HepG2 (cell line): Measurements from ENCODE around the gene ADAMTS2. TPM values are rescaled to one million over a fixed set of nuclear protein-coding genes. Genes with fewer than 3 reads are reported as not detected.

Source experiments
- CAMTA2 ChIP-seq: sonication (generic); formaldehyde crosslinking; IDR thresholded peaks from 2 replicates; pipeline ENCODE4 v1.4.0; 2020; ENCODE audit warnings: mild to moderate bottlenecking, missing genetic modification reagents, borderline replicate concordance
- FOSL2 ChIP-seq: sonication (generic); formaldehyde crosslinking; IDR thresholded peaks from 2 replicates; pipeline ENCODE4 v1.4.0; 2020; ENCODE audit warnings: missing genetic modification reagents
- KAT8 ChIP-seq: IDR thresholded peaks from 2 replicates; pipeline ENCODE4 v1.6.1; 2016; ENCODE audit warnings: missing genetic modification reagents, missing compliant biosample characterization
- MIER3 ChIP-seq: IDR thresholded peaks from 2 replicates; pipeline ENCODE4 v1.6.1; 2016; ENCODE audit warnings: missing compliant biosample characterization, borderline replicate concordance
- MXD1 ChIP-seq: sonication (generic); formaldehyde crosslinking; IDR thresholded peaks from 2 replicates; pipeline ENCODE4 v1.4.0; 2020; ENCODE audit warnings: mild to moderate bottlenecking, missing genetic modification reagents
- NFKB2 ChIP-seq: sonication (generic); formaldehyde crosslinking; IDR thresholded peaks from 2 replicates; pipeline ENCODE4 v1.4.0; 2020; ENCODE audit warnings: missing genetic modification reagents, borderline replicate concordance
- PPARG ChIP-seq: conservative IDR thresholded peaks from 2 replicates; pipeline ENCODE4 v1.6.1; 2016; ENCODE audit warnings: missing biosample characterization, missing genetic modification reagents
- RCOR2 ChIP-seq: IDR thresholded peaks from 2 replicates; pipeline ENCODE4 v1.6.1; 2016; ENCODE audit warnings: missing biosample characterization, missing genetic modification reagents
- RORA ChIP-seq: sonication (generic); formaldehyde crosslinking; IDR thresholded peaks from 2 replicates; pipeline ENCODE4 v1.5.0; 2020; ENCODE audit warnings: mild to moderate bottlenecking, missing genetic modification reagents, moderate library complexity
- SKI ChIP-seq: fragments of 450-650 bp; IDR thresholded peaks from one replicate; pipeline ENCODE4 v1.6.1; 2018; ENCODE audit warnings: mild to moderate bottlenecking; ENCODE audit not compliant: partially characterized antibody
- STAG1 ChIP-seq: sonication (generic); formaldehyde crosslinking; IDR thresholded peaks from 2 replicates; pipeline ENCODE4 v1.4.0; 2020; ENCODE audit warnings: missing genetic modification reagents
- TOE1 ChIP-seq: sonication (generic); formaldehyde crosslinking; IDR thresholded peaks from 2 replicates; pipeline ENCODE4 v1.4.0; 2020; ENCODE audit warnings: mild to moderate bottlenecking, missing genetic modification reagents
- XRCC5 ChIP-seq: fragments of 200-400 bp; formaldehyde crosslinking; optimal IDR thresholded peaks from 2 replicates; pipeline ENCODE3; 2017; ENCODE audit warnings: mild to moderate bottlenecking, low read length
- ZFP41 ChIP-seq: sonication (generic); formaldehyde crosslinking; IDR thresholded peaks from 2 replicates; pipeline ENCODE4 v1.4.0; 2020; ENCODE audit warnings: mild to moderate bottlenecking, missing genetic modification reagents, borderline replicate concordance
- ZFP62 ChIP-seq: sonication (generic); formaldehyde crosslinking; IDR thresholded peaks from 2 replicates; pipeline ENCODE4 v1.4.0; 2020; ENCODE audit warnings: missing genetic modification reagents
- ZNF510 ChIP-seq: sonication (generic); formaldehyde crosslinking; IDR thresholded peaks from 2 replicates; pipeline ENCODE4 v1.4.0; 2020; ENCODE audit warnings: low read depth, mild to moderate bottlenecking, missing genetic modification reagents
- ZNF574 ChIP-seq: sonication (generic); formaldehyde crosslinking; IDR thresholded peaks from 2 replicates; pipeline ENCODE4 v1.4.0; 2020; ENCODE audit warnings: missing genetic modification reagents
- ZNF589 ChIP-seq: sonication (generic); formaldehyde crosslinking; conservative IDR thresholded peaks from 2 replicates; pipeline ENCODE4 v1.8.0; 2022; ENCODE audit warnings: mild to moderate bottlenecking, moderate library complexity, missing genetic modification reagents
- ZNF776 ChIP-seq: sonication (generic); formaldehyde crosslinking; IDR thresholded peaks from 2 replicates; pipeline ENCODE4 v1.4.0; 2020; ENCODE audit warnings: mild to moderate bottlenecking, missing genetic modification reagents
- ZNF816 ChIP-seq: sonication (generic); formaldehyde crosslinking; IDR thresholded peaks from 2 replicates; pipeline ENCODE4 v1.8.0; 2022; ENCODE audit warnings: missing genetic modification reagents, mild to moderate bottlenecking, borderline replicate concordance
- ZNF883 ChIP-seq: sonication (generic); formaldehyde crosslinking; IDR thresholded peaks from 2 replicates; pipeline ENCODE4 v1.5.1; 2020; ENCODE audit warnings: mild to moderate bottlenecking, missing genetic modification reagents; ENCODE audit errors: not compliant biosample characterization
- polyA plus RNA-seq, 8 experiments: library from polyadenylated mRNA; depleted of rRNA in 3 of 8; stranded (reverse) in 7 of 8; unstranded in 1 of 8; fragments of >200 nt; fragmentation: Illumina TruSeq in 4 of 8; extraction: Trizol in 4 of 8; gene quantifications; 2 replicates each; pipeline versions ENCODE4 v1.2.1 to v1.2.3, GENCODE V29; 2011 to 2016; ENCODE audit warnings: low read depth in 4 of 8, missing spikeins in 1 of 8, mixed read lengths in 1 of 8; ENCODE audit not compliant: insufficient read depth in 1 of 8
- total RNA-seq, 5 experiments: library from RNA; depleted of rRNA; stranded (reverse); fragments of >200 nt; fragmentation: Illumina TruSeq; extraction: Trizol; gene quantifications; 2 replicates each; pipeline ENCODE4 v1.2.3, GENCODE V29; 2016; ENCODE audit warnings: low read depth in 1 of 5
- TF ChIP-seq, protein P1 (sequence below): sonication (generic); formaldehyde crosslinking; IDR thresholded peaks from 2 replicates; pipeline ENCODE4 v1.4.0; 2020; ENCODE audit warnings: mild to moderate bottlenecking, low read depth, missing genetic modification reagents
- TF ChIP-seq, protein P2 (sequence below): sonication (generic); formaldehyde crosslinking; IDR thresholded peaks from 2 replicates; pipeline ENCODE4 v1.9.0; 2021; ENCODE audit warnings: missing genetic modification reagents, borderline replicate concordance

ADAMTS2 gene
- total and polyA plus RNA-seq, 2 of the 13 experiments (the other 11 are each of a cell fraction or from before 2014, with no cell fraction given), result 0.24 to 3.5 TPM

DNA sequence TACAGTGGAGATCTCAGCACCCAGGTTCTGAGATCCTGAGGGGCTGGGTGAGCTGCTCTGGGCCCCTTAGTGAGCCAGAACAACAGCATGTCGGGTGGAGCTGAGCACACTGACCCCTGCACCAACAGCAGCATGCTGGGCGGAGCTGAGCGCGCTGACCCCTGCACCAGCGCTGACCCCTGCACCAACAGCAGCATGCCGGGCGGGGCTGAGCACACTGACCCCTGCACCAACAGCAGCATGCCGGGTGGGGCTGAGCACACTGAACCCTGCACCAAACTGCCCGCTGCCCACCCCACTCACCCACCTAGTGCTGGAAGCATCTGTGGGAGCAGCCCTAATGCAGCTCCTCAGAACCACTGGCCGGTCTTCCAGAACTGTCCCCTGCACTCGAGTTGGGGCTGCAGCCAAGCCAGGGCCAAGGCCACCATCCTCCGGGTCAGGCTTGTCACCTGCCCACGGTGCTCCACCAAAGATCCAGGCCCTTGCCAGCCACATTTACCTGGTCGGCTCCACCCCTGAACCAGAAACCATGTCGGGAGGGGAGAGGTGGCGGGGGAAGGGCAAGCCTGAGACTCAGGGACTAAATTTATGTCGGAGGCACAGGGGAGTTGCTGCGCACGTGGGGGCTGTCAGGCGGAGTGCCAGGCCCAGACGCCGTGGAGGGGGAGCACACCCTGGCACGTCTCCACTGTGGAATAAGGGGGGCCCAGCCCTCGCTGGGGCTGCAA lies 80.3 kb downstream of the ADAMTS2 start (continued):
- TF ChIP-seq ZNF574 (CRISPR knock-in tag), result 0 out of 2 replicates have a peak, but pooled peaks have one; percentile 39
- no peak for TF ChIP-seq ZNF589 (CRISPR knock-in tag)
- 0 out of 2 replicates have a peak, but pooled peaks have one; percentile 25 for TF ChIP-seq PPARG (CRISPR knock-in tag)
- no peak for TF ChIP-seq ZFP62
- TF ChIP-seq RORA (CRISPR knock-in tag), result no peak
- no peak for TF ChIP-seq KAT8 (CRISPR knock-in tag)
- peak; percentile 34; the same call in 1 of the 2 replicates for TF ChIP-seq MIER3 (CRISPR knock-in tag)
- TF ChIP-seq ZFP41 (CRISPR knock-in tag), result no peak
- TF ChIP-seq STAG1 (CRISPR knock-in tag), result 0 out of 2 replicates have a peak, but pooled peaks have one; percentile 6
- 0 out of 2 replicates have a peak, but pooled peaks have one; percentile 6 for TF ChIP-seq ZNF776 (CRISPR knock-in tag)
- TF ChIP-seq CAMTA2, result no peak
- TF ChIP-seq RCOR2 (CRISPR knock-in tag), result no peak
- no peak for TF ChIP-seq SKI
- TF ChIP-seq ZNF883 (CRISPR knock-in tag), result peak; percentile 53
- TF ChIP-seq, protein P1, sequence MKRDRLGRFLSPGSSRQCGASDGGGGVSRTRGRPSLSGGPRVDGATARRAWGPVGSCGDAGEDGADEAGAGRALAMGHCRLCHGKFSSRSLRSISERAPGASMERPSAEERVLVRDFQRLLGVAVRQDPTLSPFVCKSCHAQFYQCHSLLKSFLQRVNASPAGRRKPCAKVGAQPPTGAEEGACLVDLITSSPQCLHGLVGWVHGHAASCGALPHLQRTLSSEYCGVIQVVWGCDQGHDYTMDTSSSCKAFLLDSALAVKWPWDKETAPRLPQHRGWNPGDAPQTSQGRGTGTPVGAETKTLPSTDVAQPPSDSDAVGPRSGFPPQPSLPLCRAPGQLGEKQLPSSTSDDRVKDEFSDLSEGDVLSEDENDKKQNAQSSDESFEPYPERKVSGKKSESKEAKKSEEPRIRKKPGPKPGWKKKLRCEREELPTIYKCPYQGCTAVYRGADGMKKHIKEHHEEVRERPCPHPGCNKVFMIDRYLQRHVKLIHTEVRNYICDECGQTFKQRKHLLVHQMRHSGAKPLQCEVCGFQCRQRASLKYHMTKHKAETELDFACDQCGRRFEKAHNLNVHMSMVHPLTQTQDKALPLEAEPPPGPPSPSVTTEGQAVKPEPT (CRISPR knock-in tag), result 0 out of 2 replicates have a peak, but pooled peaks have one; percentile 18
- TF ChIP-seq TOE1 (CRISPR knock-in tag), result 0 out of 2 replicates have a peak, but pooled peaks have one; percentile 40
- TF ChIP-seq ZNF816 (CRISPR knock-in tag), result no peak
- TF ChIP-seq FOSL2 (CRISPR knock-in tag), result no peak
- TF ChIP-seq, protein P2, sequence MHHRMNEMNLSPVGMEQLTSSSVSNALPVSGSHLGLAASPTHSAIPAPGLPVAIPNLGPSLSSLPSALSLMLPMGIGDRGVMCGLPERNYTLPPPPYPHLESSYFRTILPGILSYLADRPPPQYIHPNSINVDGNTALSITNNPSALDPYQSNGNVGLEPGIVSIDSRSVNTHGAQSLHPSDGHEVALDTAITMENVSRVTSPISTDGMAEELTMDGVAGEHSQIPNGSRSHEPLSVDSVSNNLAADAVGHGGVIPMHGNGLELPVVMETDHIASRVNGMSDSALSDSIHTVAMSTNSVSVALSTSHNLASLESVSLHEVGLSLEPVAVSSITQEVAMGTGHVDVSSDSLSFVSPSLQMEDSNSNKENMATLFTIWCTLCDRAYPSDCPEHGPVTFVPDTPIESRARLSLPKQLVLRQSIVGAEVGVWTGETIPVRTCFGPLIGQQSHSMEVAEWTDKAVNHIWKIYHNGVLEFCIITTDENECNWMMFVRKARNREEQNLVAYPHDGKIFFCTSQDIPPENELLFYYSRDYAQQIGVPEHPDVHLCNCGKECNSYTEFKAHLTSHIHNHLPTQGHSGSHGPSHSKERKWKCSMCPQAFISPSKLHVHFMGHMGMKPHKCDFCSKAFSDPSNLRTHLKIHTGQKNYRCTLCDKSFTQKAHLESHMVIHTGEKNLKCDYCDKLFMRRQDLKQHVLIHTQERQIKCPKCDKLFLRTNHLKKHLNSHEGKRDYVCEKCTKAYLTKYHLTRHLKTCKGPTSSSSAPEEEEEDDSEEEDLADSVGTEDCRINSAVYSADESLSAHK, result no peak
- TF ChIP-seq MXD1, result 0 out of 2 replicates have a peak, but pooled peaks have one; percentile 42
- peak; percentile 44; the same call in 1 of the 2 replicates for TF ChIP-seq NFKB2 (CRISPR knock-in tag)
- no peak for TF ChIP-seq ZNF510 (CRISPR knock-in tag)
- TF ChIP-seq XRCC5, result no peak
